Kidney epithelial cell (primary cell): Measurements from ENCODE around the gene ACAP3. TPM values are rescaled to one million over a fixed set of nuclear protein-coding genes. Genes with fewer than 3 reads are reported as not detected.
"Not testable (repeated sequence)": the region's sequence is repeated elsewhere in the genome, so short reads cannot be mapped to it uniquely, and the experiment has no call there.

Experiments used
- DNase-seq: peaks from one replicate; pipeline ENCODE4 v3.0.0-alpha.2; 2010; ENCODE audit warnings: low read depth
- H3K27me3 ChIP-seq: 2 replicates; pipeline ENCODE4 v1.6.0; 2011; ENCODE audit warnings: low read length; ENCODE audit not compliant: control insufficient read depth, insufficient read depth
- H3K36me3 ChIP-seq: 2 replicates; pipeline ENCODE4 v1.5.1; 2011; ENCODE audit warnings: low read length; ENCODE audit not compliant: control insufficient read depth, insufficient read depth
- H3K4me3 ChIP-seq: 2 replicates; pipeline ENCODE4 v1.5.1; 2011; ENCODE audit warnings: low read depth, mild to moderate bottlenecking, control low read depth, low read length
- total RNA-seq: library from RNA; depleted of rRNA; stranded (reverse); fragments of >200 nt; gene quantifications from 2 replicates; pipeline ENCODE4 v1.2.3, GENCODE V29; 2015
- TF ChIP-seq, protein P1 (sequence below): IDR thresholded peaks from 2 replicates; pipeline ENCODE4 v1.5.1; 2011; ENCODE audit warnings: mild to moderate bottlenecking, moderate library complexity, low read length, control low read depth, inconsistent platforms; ENCODE audit not compliant: insufficient read depth, poor library complexity, severe bottlenecking

The ACAP3 gene
- total RNA-seq, 1 donor from 2014 or later: 37.9 TPM

DNA sequence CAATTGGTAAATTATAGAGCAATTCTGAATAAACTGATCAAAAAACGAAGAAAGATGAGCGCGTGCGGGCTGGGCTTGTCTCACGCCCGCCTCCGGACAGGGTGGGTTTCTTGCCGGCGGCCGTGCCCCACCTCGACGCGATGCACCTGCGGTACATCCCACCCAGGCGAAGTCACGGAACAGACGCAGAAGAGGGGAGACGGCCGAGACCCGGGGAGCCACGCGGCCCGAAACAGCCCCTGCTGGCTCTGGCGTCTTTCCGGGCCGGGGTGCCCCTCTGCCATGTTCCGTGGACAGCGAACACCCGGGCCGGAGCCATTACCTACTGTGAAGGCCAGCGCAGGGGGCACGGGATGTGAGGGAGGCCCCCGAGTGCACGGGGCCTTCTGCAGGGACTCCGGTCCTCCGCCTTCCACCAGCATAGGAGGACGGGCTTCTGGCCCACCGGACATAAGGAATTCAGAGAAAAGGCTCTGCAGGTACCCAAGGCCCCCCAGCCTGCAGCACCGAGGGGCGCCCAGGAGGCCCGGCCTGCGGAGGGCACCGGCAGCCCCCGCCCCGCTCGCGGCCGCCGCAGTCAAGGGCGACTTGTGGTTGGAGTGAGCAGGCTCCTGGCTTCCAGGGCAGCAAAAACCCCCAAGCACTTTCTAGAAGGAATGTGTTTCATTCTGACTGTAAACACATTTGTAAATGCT, 53.6 kb downstream of the ACAP3 start:
- Histone ChIP-seq H3K27me3 (no peaks in the 10 kb centered on the region), H3K4me3 (no peak overlapping the region), H3K36me3 (peaks cover 1% of the 10 kb centered on the region)
- DNase-seq: no peak
- TF ChIP-seq, protein P1, sequence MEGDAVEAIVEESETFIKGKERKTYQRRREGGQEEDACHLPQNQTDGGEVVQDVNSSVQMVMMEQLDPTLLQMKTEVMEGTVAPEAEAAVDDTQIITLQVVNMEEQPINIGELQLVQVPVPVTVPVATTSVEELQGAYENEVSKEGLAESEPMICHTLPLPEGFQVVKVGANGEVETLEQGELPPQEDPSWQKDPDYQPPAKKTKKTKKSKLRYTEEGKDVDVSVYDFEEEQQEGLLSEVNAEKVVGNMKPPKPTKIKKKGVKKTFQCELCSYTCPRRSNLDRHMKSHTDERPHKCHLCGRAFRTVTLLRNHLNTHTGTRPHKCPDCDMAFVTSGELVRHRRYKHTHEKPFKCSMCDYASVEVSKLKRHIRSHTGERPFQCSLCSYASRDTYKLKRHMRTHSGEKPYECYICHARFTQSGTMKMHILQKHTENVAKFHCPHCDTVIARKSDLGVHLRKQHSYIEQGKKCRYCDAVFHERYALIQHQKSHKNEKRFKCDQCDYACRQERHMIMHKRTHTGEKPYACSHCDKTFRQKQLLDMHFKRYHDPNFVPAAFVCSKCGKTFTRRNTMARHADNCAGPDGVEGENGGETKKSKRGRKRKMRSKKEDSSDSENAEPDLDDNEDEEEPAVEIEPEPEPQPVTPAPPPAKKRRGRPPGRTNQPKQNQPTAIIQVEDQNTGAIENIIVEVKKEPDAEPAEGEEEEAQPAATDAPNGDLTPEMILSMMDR: no peak

DNA sequence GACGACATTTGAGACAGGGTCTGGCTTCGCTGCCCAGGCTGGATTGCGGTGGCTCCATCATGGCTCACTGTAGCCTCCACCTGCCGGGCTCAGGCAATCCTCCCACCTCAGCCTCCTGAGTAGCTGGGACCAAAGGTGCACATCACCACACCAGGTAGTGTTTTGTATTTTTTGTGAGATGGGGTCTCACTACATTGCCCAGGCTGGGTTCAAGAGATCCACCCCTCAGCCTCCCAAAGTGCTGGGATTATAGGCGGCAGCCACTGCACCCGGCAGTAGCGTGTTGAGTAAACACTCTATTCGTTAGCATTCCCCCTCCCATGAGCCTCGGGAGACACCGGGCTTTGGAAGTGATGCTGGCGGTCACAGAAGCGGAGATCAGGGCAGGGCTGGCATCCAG, 54.4 kb downstream of the ACAP3 start:
- no peaks in the 10 kb centered on the region for H3K27me3 ChIP-seq
- no peaks in the 10 kb centered on the region for H3K36me3 ChIP-seq
- TF ChIP-seq, protein P1: no peak
- H3K4me3 ChIP-seq: no peak overlapping the region
- DNase-seq: no peak

DNA sequence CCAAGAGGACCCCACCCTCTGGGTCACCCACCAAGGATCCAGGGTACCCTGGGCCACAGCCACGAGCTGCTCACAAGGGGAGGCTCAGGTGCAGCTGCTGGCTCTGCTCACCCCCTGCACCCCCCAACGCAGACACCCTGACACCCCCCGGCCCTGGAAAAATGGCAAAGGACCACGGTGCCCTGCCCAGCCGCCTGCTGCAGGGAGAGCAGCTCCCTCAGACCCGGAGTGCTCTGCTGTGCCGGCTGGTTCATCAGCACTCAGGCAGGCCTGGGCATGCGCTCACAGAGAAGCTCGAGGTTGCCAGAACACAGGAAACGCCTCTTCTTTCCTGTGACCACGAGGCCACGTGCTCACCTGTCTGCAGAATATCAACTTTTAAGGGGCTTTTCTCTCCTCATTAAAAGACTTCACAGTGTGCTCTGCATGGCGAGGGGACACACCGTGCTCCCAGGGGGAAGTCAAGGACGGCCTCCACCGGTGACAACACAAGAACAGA, 56.9 kb downstream of the ACAP3 start:
- no peak overlapping the region for H3K4me3 ChIP-seq
- TF ChIP-seq, protein P1: no peak
- DNase-seq: no peak

DNA sequence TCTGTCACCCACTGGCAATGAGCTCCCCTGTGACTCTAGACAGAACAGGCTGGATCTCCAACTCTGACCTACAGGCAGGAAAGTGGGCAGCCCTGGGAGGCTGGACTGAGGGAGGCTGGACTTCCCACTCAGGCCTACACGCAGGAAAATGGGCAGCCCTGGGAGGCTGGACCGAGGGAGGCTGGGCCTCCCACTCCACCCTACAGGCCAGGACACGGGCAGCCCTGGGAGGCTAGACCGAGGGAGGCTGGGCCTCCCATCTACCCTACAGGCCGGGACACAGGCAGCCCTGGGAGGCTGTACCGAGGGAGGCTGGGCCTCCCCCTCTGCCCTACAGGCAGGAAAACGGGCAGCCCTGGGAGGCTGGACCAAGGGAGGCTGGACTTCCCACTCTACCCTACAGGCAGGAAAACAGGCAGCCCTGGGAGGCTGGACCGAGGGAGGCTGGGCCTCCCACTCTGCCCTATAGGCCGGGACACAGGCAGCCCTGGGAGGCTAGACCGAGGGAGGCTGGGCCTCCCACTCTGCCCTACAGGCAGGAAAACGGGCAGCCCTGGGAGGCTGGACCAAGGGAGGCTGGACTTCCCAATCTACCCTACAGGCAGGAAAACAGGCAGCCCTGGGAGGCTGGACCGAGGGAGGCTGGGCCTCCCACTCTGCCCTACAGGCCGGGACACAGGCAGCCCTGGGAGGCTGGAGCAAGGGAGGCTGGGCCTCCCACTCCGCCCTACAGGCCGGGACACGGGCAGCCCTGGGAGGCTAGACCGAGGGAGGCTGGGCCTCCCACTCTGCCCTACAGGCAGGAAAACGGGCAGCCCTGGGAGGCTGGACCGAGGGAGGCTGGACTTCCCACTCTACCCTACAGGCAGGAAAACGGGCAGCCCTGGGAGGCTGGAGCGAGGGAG, 59.5 kb downstream of the ACAP3 start:
- not testable (repeated sequence) for DNase-seq
- H3K27me3 ChIP-seq: peaks cover 37% of the 10 kb centered on the region

More for the DNA sequence above, 56.9 kb downstream of the ACAP3 start:
- H3K27me3 ChIP-seq: peaks cover 18% of the 10 kb centered on the region
- no peaks in the 10 kb centered on the region for H3K36me3 ChIP-seq

DNA sequence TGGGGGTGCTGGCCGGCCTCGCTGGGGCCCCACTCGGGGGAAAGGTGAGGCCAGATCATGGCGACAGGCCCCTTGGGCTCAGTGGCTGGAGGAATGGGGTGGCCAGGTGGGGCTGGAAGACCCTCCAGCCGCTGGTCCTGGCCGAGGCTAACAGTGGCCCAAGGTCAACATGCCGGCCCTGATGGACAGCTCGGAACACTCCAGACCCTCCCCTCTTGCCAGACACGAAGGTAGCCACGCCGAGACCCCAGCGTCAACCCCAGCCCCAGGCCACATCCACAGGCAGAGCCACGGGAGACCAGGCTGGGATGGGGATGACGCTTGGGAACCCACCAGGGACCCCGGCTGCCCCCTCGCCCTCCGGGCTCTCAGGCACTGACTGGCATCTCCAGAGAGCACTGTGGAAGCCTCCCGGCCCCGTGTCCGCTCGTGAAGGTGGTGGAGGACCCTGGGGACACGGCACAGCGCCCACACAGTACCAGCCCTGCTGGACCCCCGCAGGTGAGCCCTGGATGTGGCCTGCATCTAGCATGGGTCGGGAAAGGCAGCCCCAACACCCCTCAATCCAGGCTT, 60.3 kb downstream of the ACAP3 start:
- peaks cover 42% of the 10 kb centered on the region for H3K27me3 ChIP-seq
- DNase-seq: no peak
- H3K36me3 ChIP-seq: no peaks in the 10 kb centered on the region
- TF ChIP-seq, protein P1: no peak
- no peak overlapping the region for H3K4me3 ChIP-seq

More for the DNA sequence above, 59.5 kb downstream of the ACAP3 start:
- H3K36me3 ChIP-seq, H3K4me3 ChIP-seq: not testable (repeated sequence)
